Fibroblast of skin of right biceps (primary cell): Measurements from ENCODE around the gene RPL3.
A peak's percentile ranks its signal among the peaks of the same experiment; 100 is the strongest.
"Not testable (repeated sequence)": the region's sequence is repeated elsewhere in the genome, so short reads cannot be mapped to it uniquely, and the experiment has no call there.

Experiments used
- DNase-seq: peaks from one replicate; pipeline ENCODE4 v3.0.0-alpha.2; 2013

RPL3 gene

DNA sequence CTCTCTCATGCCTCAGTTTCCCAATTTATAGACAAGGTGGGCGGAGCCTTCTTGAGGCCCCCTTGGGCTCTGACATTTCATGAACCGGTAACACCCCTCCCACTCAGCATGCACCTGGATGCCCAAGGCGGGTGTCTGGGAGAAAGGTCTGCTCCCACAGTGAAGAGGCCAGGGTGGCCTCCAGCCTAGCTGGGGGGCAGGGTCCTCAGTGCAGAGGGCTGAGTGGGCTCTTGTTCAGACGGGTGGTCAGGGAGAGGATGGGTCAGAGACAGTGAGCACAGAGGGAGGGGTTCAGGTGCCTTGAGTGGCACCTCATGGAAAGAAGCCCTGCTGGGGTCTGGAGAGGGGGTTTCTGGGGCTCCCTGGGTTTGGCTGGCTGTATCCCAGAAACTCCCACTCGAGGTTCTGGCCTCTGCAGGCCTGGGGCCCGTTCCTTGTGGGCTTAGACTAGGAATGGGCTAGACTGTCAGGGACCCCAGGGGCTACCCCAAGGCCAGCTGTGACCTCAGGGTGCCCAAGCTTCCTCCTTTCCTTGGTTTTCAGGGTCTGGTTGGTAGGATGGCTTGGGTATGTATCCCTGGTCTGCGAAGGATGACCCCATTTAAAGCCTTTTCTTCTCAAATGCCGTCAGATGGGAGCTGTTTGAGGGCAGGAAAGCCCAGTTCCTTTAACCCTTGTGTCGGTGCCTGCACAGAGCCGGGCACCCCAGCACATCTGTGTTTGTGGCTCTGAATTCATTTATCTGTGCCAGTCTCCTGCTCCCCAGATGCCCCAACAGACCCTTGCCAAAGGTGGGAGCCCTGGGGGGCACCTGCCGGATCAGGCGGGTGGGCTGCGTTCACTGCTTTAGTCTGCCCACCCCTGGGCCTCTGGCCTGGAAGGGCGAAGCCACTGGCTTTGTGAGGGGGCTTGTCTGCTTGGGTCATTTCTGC, 31.6 kb upstream of the RPL3 start:
- no peak for DNase-seq

DNA sequence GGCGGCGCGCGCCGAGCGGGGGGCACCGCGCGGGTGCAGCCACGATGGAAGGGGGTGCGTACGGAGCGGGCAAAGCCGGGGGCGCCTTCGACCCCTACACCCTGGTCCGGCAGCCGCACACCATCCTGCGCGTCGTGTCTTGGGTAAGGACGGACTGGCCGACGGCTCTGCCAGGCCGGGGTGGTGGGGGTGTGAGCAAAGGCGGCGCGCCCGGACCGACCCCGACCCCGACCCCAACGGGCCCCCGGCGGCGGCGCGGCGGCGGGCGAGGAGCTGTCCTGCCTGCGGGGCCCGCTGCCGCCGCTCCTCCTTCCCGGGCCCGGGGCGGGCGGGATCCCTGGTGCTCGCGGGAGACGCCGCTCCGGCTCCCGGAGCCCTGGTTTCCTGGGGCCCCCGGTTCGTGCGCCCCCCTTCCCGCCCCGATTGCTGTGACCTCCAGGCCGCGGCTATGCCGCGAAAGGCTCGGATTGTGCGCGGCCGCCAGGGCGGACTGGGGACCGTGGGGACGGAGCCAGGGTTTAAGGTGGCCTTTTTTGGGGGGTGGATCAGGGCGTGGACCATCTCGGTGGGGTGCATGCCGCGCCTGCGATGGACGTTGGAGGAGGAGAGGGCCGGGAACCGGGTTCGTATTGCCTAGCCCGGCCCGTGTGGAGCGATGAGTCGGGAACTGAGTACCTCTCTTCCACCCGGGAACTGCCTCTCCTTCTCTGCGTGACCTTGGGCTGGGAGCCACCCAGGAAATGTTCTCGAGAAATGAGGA, 30.7 kb upstream of the RPL3 start, which contains the start of gene SYNGR1:
TSS of gene SYNGR1 (plus strand) at position 25 of the 760 bp plus-strand sequence. CDS start at position 45, 20 bp downstream.
- no peak for DNase-seq

GRCh38 chr22:39349506-39349966, 30.1 kb upstream of the RPL3 start:
- peak; percentile 59 for DNase-seq

GRCh38 chr22:39348909-39349505, 29.6 kb upstream of the RPL3 start:
- DNase-seq, result no peak

DNA sequence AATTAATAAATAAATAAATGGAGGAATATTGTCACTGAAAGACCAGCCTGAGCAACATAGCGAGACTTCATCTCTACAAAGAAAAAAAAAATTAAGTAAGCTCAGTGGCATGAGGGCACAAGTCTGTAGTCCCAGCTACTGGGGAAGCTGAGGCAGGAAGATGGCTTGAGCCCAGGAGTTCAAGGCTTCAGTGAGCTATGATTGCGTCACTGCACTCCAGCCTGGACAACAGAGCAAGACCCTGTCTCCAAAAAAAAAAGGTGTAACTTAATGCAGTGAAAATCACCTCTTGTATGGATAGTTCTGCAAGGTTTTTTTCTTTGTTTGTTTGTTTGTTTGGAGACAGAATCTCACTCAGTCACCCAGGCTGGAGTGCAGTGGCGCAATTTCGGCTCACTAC, 25.8 kb upstream of the RPL3 start:
- no peak for DNase-seq

DNA sequence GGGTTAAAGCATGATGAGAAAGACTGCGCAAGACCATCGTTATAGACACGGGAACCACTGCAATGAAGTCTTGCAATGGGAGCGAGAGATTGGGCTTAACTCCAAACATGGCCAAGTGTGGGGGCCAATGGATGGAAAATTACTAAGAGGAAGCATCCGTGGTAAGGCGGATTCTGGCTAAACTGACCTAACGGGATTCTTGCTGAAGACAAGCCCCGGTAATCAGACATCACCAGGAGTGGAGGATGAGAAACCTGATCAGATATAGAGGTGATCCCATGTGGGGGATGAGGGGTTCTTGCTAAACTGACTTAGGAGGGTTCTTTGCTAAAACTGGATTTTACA, 24.6 kb upstream of the RPL3 start:
- no peak for DNase-seq

DNA sequence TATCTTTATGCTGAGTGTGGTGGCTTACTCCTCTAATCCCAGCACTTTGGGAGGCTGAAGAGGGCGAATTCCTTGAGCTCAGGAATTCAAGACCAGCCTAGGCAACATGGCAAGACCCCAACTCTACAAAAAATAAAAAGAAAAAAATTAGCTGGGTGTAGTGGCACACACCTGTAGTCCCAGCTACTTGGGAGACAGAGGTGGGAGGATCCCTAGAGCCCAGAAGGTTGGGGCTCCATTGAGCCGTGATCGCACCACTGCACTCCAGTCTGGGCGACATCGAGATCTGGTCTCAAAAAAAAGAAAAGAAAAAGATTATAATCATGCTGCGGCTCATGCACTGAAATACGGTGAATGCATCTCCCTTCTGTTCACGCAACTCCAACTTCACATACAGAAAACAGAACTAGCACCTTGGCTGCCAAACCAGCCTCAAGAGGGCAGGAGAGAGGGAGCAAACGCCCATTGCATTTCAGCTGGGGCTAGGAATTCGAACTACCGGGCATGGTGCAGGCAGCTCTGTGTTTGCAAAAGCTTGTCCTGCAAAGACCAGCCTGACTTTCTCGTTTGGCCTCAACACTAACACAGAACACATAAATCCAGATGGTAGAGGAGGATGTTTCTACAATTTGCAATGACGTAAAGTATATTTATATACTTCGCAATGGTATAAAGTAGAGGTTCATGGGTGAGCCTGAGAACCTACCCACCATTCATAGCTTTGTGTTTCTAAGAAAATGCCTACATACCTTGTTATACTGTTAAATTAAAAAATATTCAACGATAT, 24.0 kb upstream of the RPL3 start:
- peak; percentile 50 for DNase-seq

DNA sequence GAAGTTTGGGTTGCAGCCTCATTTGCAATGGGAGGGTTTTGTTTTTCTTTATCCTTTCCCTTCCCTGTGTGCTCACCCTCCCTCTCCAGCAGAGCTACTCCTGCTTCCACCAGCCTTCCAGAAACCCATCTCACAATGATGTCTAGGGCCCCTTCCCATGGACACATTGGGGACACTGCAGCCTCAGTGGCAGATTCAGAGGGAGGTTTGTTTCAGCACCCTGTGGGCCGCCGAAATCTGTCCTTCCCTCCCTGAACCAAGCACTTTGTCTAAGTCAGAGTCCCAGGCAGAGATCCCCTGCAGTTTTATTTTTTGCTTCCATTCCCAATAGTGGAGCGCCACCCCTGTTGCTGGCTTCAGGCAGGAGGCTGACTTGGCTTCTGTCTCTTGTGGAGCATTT, 21.8 kb upstream of the RPL3 start:
- DNase-seq, result no peak

GRCh38 chr22:39339775-39340174, 20.4 kb upstream of the RPL3 start:
- peak; percentile 73 for DNase-seq

- DNase-seq, result no peak
These were observed 17.0 kb upstream of the RPL3 start for GRCh38 chr22:39336411-39336810.

GRCh38 chr22:39332441-39333064, 13.1 kb upstream of the RPL3 start:
- peak; percentile 81 for DNase-seq

GRCh38 chr22:39330553-39330952, 11.1 kb upstream of the RPL3 start:
- DNase-seq, result peak; percentile 66

GRCh38 chr22:39327995-39328754, 8.8 kb upstream of the RPL3 start:
- DNase-seq, result no peak

DNA sequence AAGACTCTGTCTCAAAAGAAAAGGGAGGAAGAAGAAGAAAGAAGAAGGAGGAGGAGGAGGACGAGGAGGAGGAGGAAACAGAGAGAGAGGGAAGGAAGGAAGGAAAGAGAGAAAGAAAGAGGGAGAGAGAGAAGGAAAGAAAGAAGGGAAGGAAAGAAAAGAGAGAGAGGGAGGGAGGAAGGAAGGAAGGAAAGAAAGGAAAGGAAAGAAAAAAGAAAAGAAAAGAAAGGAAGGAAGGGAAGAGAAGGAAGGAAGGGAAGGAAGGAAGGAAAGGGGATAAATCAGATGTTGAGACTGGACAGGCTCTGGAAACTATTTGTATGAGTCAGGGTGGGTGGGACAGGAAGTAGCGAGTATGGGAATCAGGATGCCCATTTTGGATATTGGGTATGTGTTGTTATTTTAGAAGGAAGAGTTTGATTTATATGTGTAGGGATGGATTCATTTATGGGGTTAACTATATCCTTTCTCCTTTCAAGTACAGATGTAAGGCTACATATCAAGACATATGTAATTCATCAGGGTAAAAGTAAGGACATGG, 6.0 kb upstream of the RPL3 start:
- DNase-seq, result peak; percentile 60

DNA sequence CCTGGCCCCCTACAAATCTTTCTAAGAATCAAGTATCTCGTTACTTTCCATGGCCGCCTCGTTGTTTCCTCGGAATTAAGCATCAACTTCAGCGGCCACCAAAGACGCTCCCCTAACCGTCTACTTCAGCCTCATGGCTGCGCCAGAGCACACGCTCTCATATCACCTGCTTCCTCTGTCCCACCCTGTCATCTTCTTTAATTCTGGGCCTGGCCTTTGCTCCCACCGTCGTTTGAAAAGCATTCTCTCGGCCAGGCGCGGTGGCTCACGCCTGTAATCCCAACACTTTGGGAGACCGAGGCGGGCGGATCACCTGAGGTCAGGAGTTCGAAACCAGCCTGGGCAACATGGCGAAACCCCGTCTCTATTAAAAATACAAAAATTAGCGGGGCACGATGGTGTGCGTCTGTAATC, 1.2 kb upstream of the RPL3 start:
- not testable (repeated sequence) for DNase-seq

DNA sequence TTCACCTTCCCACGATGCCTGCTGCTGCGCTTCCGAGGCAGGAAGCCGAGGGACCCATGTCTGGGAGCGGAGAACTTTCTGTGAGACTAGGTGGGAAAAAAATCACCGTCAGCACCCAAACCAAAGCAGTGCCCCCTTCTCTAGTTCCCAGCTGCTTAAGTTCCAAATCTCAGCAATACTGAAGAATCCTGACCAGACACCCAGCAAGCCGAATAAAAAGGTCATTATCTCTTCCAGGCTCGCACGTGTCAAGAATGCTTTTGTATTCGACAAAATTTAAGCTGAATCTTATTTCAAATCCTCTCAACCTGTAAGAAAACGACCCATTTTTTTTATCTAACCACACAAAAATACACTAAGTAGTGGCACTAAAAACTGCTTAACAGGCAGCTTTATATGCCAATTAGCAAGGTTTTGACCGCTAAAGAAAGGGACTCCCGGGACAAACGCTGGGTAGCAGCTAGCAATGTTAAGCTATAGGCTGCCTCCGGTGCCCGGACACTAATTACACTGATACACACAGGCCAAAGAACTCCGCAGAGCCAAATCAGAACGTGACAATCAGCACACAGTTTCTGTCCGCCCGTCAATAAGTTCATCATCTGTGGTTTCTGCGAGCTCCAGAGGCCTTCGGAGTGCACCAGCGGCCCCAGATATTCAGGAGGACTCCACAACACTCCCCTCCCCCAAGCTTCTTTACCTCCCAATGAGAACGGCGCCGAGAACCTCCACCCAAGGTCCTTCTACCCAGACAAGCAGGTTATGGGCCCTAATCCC, 728 bp downstream of the RPL3 start:
- peak; percentile 56 for DNase-seq

- peak; percentile 71 for DNase-seq
These were observed 1.5 kb downstream of the RPL3 start for GRCh38 chr22:39317775-39318506.

DNA sequence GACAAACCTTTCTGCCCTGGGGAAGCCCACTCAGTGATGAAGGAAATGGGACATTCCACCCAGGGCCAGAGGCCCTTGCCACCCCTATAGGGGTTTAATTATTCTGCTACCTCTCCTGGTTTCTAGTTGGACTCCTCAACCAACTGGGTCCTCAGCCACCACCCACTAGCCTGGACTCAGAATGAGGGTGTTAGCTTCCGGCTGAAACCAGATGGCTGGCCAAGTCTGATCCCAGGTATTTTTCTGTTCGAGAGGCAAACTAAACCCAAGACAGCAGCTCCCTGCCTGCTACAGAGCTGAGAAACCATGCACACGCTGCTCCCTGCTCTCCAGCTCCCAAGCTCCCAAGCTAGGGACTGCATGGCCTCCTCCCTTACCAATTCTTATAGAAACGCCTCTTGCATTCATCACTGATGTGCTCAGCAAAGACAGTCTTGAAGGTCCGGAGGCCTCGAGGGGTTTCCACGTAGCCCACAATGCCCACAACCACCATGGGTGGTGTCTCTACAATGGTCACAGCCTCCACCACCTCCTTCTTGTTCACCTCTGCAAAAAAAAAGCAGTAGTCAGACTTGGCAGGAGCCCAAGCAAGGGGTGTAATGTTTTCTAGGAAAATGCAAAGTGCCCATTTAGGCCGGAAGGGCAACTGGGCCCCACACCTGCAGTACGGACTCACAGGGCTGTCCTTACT, 2.2 kb downstream of the RPL3 start:
- no peak for DNase-seq
